Astrocyte (in vitro differentiated cells and primary cell): ENCODE measurements around the gene AHDC1.

Source experiments
- EZH2 ChIP-seq: IDR thresholded peaks from 2 replicates; pipeline ENCODE4 v1.6.1; 2012; ENCODE audit warnings: mild to moderate bottlenecking, low read length, inconsistent platforms; ENCODE audit not compliant: insufficient read depth
- TF ChIP-seq, protein P1 (sequence below): IDR thresholded peaks from 2 replicates; pipeline ENCODE4 v1.5.1; 2011; ENCODE audit warnings: low read depth, mild to moderate bottlenecking, inconsistent platforms, low read length, moderate library complexity; ENCODE audit not compliant: insufficient read depth

DNA sequence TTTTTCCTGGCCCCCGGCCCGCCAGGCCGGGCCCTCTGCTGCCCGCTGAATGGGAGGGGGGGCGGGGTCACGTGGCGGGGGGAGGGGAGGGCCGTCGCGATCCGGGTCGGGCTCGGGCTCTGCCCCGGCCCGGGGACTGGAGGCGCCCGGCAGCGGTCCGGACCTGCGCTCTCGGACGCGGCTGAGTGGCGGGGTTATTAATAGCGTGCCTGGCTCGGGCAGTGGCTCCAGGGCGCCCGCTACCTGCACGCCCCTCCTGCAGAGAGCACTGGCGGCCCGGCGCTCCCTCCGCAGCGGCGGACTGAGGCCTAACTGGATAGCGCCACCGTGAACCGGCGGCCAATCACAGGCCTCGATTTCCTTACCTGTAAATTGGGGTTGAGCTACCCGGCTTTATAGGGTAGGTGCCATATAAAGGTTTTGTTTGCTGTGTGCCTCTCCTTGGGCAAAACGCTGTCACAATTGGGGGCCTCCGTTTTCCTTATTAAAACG is 28.1 kb downstream of the AHDC1 start:
- TF ChIP-seq, protein P1, sequence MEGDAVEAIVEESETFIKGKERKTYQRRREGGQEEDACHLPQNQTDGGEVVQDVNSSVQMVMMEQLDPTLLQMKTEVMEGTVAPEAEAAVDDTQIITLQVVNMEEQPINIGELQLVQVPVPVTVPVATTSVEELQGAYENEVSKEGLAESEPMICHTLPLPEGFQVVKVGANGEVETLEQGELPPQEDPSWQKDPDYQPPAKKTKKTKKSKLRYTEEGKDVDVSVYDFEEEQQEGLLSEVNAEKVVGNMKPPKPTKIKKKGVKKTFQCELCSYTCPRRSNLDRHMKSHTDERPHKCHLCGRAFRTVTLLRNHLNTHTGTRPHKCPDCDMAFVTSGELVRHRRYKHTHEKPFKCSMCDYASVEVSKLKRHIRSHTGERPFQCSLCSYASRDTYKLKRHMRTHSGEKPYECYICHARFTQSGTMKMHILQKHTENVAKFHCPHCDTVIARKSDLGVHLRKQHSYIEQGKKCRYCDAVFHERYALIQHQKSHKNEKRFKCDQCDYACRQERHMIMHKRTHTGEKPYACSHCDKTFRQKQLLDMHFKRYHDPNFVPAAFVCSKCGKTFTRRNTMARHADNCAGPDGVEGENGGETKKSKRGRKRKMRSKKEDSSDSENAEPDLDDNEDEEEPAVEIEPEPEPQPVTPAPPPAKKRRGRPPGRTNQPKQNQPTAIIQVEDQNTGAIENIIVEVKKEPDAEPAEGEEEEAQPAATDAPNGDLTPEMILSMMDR: no peak
- no peak for TF ChIP-seq EZH2
